K562 (cell line): ENCODE results near the gene EEF2. TPM values are rescaled to one million over a fixed set of nuclear protein-coding genes. Genes with fewer than 3 reads are reported as not detected.
A peak's percentile ranks its signal among the peaks of the same experiment; 100 is the strongest.

Source experiments
- ATAC-seq: fragments of 200-7000 bp; cut with Tn5 transposase; 3 replicates; pipeline ENCODE4 v1.9.1; 2020; ENCODE audit warnings: moderate library complexity
- BruUV-seq: library from RNA; stranded (reverse); fragments of 400-500 nt; replicated peaks from 2 replicates; lab custom pipeline; 2021; lab: Mats Ljungman, UMichigan
- CTCF ChIA-PET: fragments of 300-600 bp; formaldehyde crosslinking; extraction: SDS; loops from one replicate; lab custom pipeline; 2021; ENCODE audit warnings: low intra/inter-chr PET ratio; lab: Yijun Ruan, JAX
- POLR2A ChIA-PET: fragments of 300-600, 350-650 bp; sonication (Branson Sonifier 250); formaldehyde crosslinking; extraction: SDS; loops from one replicate; lab custom pipeline; 2021; ENCODE audit warnings: antibody characterized with exemption, inconsistent platforms; lab: Yijun Ruan, JAX
- DNase-seq, 4 experiments: peaks; one replicate each; pipeline versions ENCODE4 v3.0.0 to v3.0.0-alpha.2; 2011 to 2018; ENCODE audit warnings: low spot score in 3 of 4, mixed read lengths in 3 of 4; ENCODE audit errors: extremely low read depth in 1 of 4
- FAIRE-seq: peaks from 2 replicates; lab custom pipeline; 2011; peaks lifted over from hg19 to GRCh38; lab: Jason Lieb, UNC
- H2AFZ ChIP-seq: 2 replicates; pipeline ENCODE4 v1.6.0; 2011; ENCODE audit warnings: low read depth, low read length, control low read depth, inconsistent platforms
- H3K27ac ChIP-seq: fragments of 200-600 bp; 3 replicates; pipeline ENCODE4 v1.8.0; 2011; ENCODE audit warnings: low read depth, mild to moderate bottlenecking, control low read depth, inconsistent platforms, low read length, moderate library complexity, mixed read lengths; ENCODE audit errors: extremely low read depth
- H3K27me3 ChIP-seq, 2 experiments: fragments of 300-600 bp in 1 of 2; 2 replicates in 1 of 2; 3 replicates in 1 of 2; pipeline versions ENCODE4 v1.6.0 to v1.8.0; 2011; ENCODE audit warnings: inconsistent platforms in 2 of 2, low read length in 2 of 2, mild to moderate bottlenecking in 1 of 2, mixed read lengths in 1 of 2, moderate library complexity in 1 of 2; ENCODE audit not compliant: control insufficient read depth in 2 of 2, insufficient read depth in 2 of 2
- H3K36me3 ChIP-seq: fragments of 300-600 bp; 3 replicates; pipeline ENCODE4 v1.8.0; 2011; ENCODE audit warnings: mild to moderate bottlenecking, low read length, inconsistent platforms; ENCODE audit not compliant: control insufficient read depth, insufficient read depth
- H3K4me1 ChIP-seq, 2 experiments: fragments of 200-600 bp in 1 of 2; replicated peaks in 1 of 2; 2 replicates in 1 of 2; 3 replicates in 1 of 2; pipeline versions ENCODE4 v1.5.1 to v1.8.0; 2011; ENCODE audit warnings: inconsistent platforms in 2 of 2, low read length in 2 of 2, mild to moderate bottlenecking in 1 of 2, mixed read lengths in 1 of 2, moderate library complexity in 1 of 2; ENCODE audit not compliant: control insufficient read depth in 2 of 2, insufficient read depth in 2 of 2
- H3K4me2 ChIP-seq: 2 replicates; pipeline ENCODE4 v1.6.1; 2011; ENCODE audit warnings: low read length, control low read depth, inconsistent platforms, mixed read lengths; ENCODE audit not compliant: insufficient read depth
- H3K4me3 ChIP-seq: fragments of 200-600 bp; sonication (generic), shearing (Covaris generic); 2 replicates; pipeline ENCODE4 v1.5.1; 2016; ENCODE audit warnings: control low read depth, inconsistent platforms
- H3K79me2 ChIP-seq: fragments of 200-600 bp; 3 replicates; pipeline ENCODE4 v1.8.0; 2011; ENCODE audit warnings: low read length, inconsistent platforms; ENCODE audit not compliant: control insufficient read depth, insufficient read depth
- H3K9ac ChIP-seq, 2 experiments: 2 replicates each; pipeline versions ENCODE4 v1.6.0 to v1.6.1; 2011; ENCODE audit warnings: low read depth in 2 of 2, low read length in 2 of 2, control low read depth in 1 of 2, inconsistent platforms in 1 of 2, mild to moderate bottlenecking in 1 of 2, mixed read lengths in 1 of 2; ENCODE audit not compliant: insufficient read depth in 1 of 2
- H3K9me1 ChIP-seq: one replicate; pipeline ENCODE4 v1.6.0; 2011; ENCODE audit warnings: inconsistent platforms, mild to moderate bottlenecking, low read length, moderate library complexity; ENCODE audit not compliant: control insufficient read depth, insufficient read depth
- H3K9me3 ChIP-seq: replicated peaks from 2 replicates; pipeline ENCODE4 v1.5.1; 2011; ENCODE audit warnings: low read depth, low read length, inconsistent platforms; ENCODE audit not compliant: control insufficient read depth, insufficient read depth
- H4K20me1 ChIP-seq: replicated peaks from 2 replicates; pipeline ENCODE4 v1.6.1; 2011; ENCODE audit warnings: low read length, inconsistent platforms, mixed read lengths; ENCODE audit not compliant: control insufficient read depth, insufficient read depth
- CHD1 ChIP-seq: fragments of 200-600 bp; sonication (generic); IDR thresholded peaks from one replicate; pipeline ENCODE4 v1.6.1; 2012; ENCODE audit warnings: mild to moderate bottlenecking, moderate library complexity, low read length, inconsistent platforms
- ELF2 ChIP-seq: fragments of 250-450 bp; sonication (Bioruptor Pico); IDR thresholded peaks from 2 replicates; pipeline ENCODE4 v1.5.0; 2021; ENCODE audit warnings: mild to moderate bottlenecking
- ELF4 ChIP-seq: fragments of 450-650 bp; formaldehyde crosslinking; IDR thresholded peaks from 2 replicates; pipeline ENCODE4 v1.4.0; 2022; ENCODE audit warnings: missing genetic modification characterization
- HINFP ChIP-seq: fragments of 450-650 bp; conservative IDR thresholded peaks from 2 replicates; pipeline ENCODE4 v1.6.1; 2016; ENCODE audit warnings: missing genetic modification characterization, low read depth, mild to moderate bottlenecking, control low read depth, missing compliant biosample characterization
- KAT7 ChIP-seq: sonication (generic); formaldehyde crosslinking; IDR thresholded peaks from 2 replicates; pipeline ENCODE4 v1.8.0; 2022; ENCODE audit warnings: missing genetic modification reagents, mild to moderate bottlenecking, borderline replicate concordance
- KAT8 ChIP-seq: fragments of 450-650 bp; IDR thresholded peaks from 2 replicates; pipeline ENCODE4 v1.6.1; 2016; ENCODE audit warnings: low read depth, mild to moderate bottlenecking
- RHOXF2B ChIP-seq: fragments of 250-450 bp; sonication (Bioruptor Pico); conservative IDR thresholded peaks from 2 replicates; pipeline ENCODE4 v1.5.1; 2021
- SAFB ChIP-seq: fragments of 200-400 bp; formaldehyde crosslinking; IDR thresholded peaks from 2 replicates; pipeline ENCODE4 v1.6.1; 2017; ENCODE audit warnings: low read depth, low read length, borderline replicate concordance
- SLC30A9 ChIP-seq: fragments of 250-450 bp; sonication (Bioruptor Pico); IDR thresholded peaks from 2 replicates; pipeline ENCODE4 v1.8.0; 2022; ENCODE audit warnings: mild to moderate bottlenecking, moderate library complexity
- SNRNP70 ChIP-seq: fragments of 200-400 bp; formaldehyde crosslinking; optimal IDR thresholded peaks from 2 replicates; pipeline ENCODE3; 2017; ENCODE audit warnings: low read depth, low read length
- TAF9B ChIP-seq: fragments of 450-650 bp; IDR thresholded peaks from 2 replicates; pipeline ENCODE4 v1.6.1; 2018; ENCODE audit warnings: mild to moderate bottlenecking; ENCODE audit not compliant: partially characterized antibody
- ZNF134 ChIP-seq: fragments of 250-450 bp; sonication (Bioruptor Pico); conservative IDR thresholded peaks from 2 replicates; pipeline ENCODE4 v1.4.0; 2020
- ZNF407 ChIP-seq: fragments of 450-650 bp; IDR thresholded peaks from 2 replicates; pipeline ENCODE4 v1.6.1; 2016; ENCODE audit warnings: low read depth
- ZNF778 ChIP-seq: fragments of 450-650 bp; formaldehyde crosslinking; IDR thresholded peaks from 2 replicates; pipeline ENCODE4 v1.4.0; 2020; ENCODE audit warnings: mild to moderate bottlenecking, moderate library complexity
- WGBS: fragments of 100-300 bp; shearing (Covaris generic); methylation state at CpG from one replicate; pipeline ENCODE4 v1.1.6; 2016; ENCODE audit warnings: low coverage, mixed read lengths; ENCODE audit not compliant: insufficient coverage; ENCODE audit errors: missing lambda C conversion rate; 5-methylcytosine and 5-hydroxymethylcytosine counted together
- in situ Hi-C: fragments of 300-500 bp; cut with MboI; formaldehyde crosslinking; loops from 4 replicates; pipeline ENCODE4 v1.15.0; 2018; ENCODE audit warnings: inconsistent platforms, mixed read lengths
- intact Hi-C: fragments of 100-400 bp; cut with micrococcal nuclease; formaldehyde crosslinking; loops from 2 replicates; pipeline ENCODE4 v1.14.2; 2022
- polyA plus RNA-seq, 8 experiments: library from polyadenylated mRNA; depleted of rRNA in 4 of 8; stranded (reverse) in 5 of 8; unstranded in 3 of 8; fragments of >200 nt; fragmentation: Nextera tagmentation in 2 of 8; fragmentation: Illumina TruSeq in 1 of 8; extraction: Ambion mirVana in 2 of 8; extraction: Trizol in 1 of 8; gene quantifications; 2 replicates each; pipeline versions ENCODE4 v1.2.1 to v1.2.3, GENCODE V29; 2011 to 2014; ENCODE audit warnings: inconsistent platforms in 1 of 8, missing spikeins in 1 of 8
- total RNA-seq, 7 experiments: library from RNA; depleted of rRNA in 6 of 7; stranded (reverse); fragments of >200 nt in 6 of 7; fragmentation: Illumina TruSeq in 2 of 7; extraction: Trizol in 2 of 7; gene quantifications; 2 replicates each; pipeline versions ENCODE4 v1.2.1 to v1.2.3, GENCODE V29; 2011 to 2021; ENCODE audit warnings: low replicate concordance in 1 of 7

Gene EEF2
- total and polyA plus RNA-seq, 9 of the 15 experiments (the other 6 are each of a cell fraction or from before 2014, with no cell fraction given): 372 to 3,003 (median 1,453) TPM

GRCh38 chr19:3970313-3970807 is 14.9 kb downstream of the EEF2 start:
- ChIA-PET POLR2A (interaction anchor here (1.0 to 7.2 kb wide), 5 partner anchors 8 to 20 kb away, joined by 4 to 215 read pairs (median 9); partner anchors contain the start of gene EEF2), CTCF (interaction anchor here (1.3 to 1.4 kb wide), 2 partner anchors 14 to 118 kb away, joined by 3 read pairs; no protein-coding TSS in a partner anchor)
- no peaks in the 10 kb centered on the region for H3K9me3 ChIP-seq
- FAIRE-seq: no peak
- no peaks in the 10 kb centered on the region for H3K9me1 ChIP-seq
- peaks cover 15 to 30% of the 10 kb centered on the region in 2 experiments for H3K4me1 ChIP-seq
- H3K9ac ChIP-seq: peak overlapping the region; percentile 79 to 95
- no TSS peak for BruUV-seq
- peak overlapping the region; percentile 76 for H3K27ac ChIP-seq
- peaks cover 8% of the 10 kb centered on the region for H4K20me1 ChIP-seq
- peak overlapping the region; percentile 83 for H3K4me2 ChIP-seq
- no peaks in the 10 kb centered on the region for H3K27me3 ChIP-seq
- H2AFZ ChIP-seq: peak overlapping the region; percentile 69; the same call in 1 of the 2 replicates
- WGBS: 2% methylated on average over 19 of the region's 22 CpGs
- intact Hi-C loops: loop anchor here (2.0 kb wide), 1 partner anchor 36 kb away; the partner anchor contains the start of gene PIAS4
- in situ Hi-C loops: no loop called here
- H3K79me2 ChIP-seq: peaks cover 37% of the 10 kb centered on the region
- ATAC-seq: no peak
- H3K4me3 ChIP-seq: peak overlapping the region; percentile 94
- no peak for DNase-seq
- peaks cover 44% of the 10 kb centered on the region; the same call in 2 of the 3 replicates for H3K36me3 ChIP-seq
- no peak for TF ChIP-seq ZNF134 (CRISPR knock-in tag)
- no peak for TF ChIP-seq KAT8
- no peak for TF ChIP-seq TAF9B
- no peak for TF ChIP-seq HINFP (tag)
- no peak for TF ChIP-seq ZNF778 (CRISPR knock-in tag)
- TF ChIP-seq ELF2 (CRISPR knock-in tag): no peak
- peak; percentile 70; the same call in 1 of the 2 replicates for TF ChIP-seq ELF4 (CRISPR knock-in tag)
- no peak for TF ChIP-seq KAT7
- no peak for TF ChIP-seq ZNF407
- TF ChIP-seq SLC30A9: no peak
- no peak for TF ChIP-seq RHOXF2B (CRISPR knock-in tag)
- peak; percentile 27 for TF ChIP-seq CHD1
- no peak for TF ChIP-seq SNRNP70
- TF ChIP-seq SAFB: no peak
